GM18517 (cell line): ENCODE measurements around the gene PKDREJ.
"Not testable (repeated sequence)": the region's sequence is repeated elsewhere in the genome, so short reads cannot be mapped to it uniquely, and the experiment has no call there.

Experiments used
- ATAC-seq: cut with Tn5 transposase; IDR thresholded peaks from one replicate; pipeline ENCODE4 v1.9.1; 2021; ENCODE audit warnings: mild to moderate bottlenecking, moderate library complexity; ENCODE audit not compliant: unreplicated experiment

PKDREJ gene, protein sequence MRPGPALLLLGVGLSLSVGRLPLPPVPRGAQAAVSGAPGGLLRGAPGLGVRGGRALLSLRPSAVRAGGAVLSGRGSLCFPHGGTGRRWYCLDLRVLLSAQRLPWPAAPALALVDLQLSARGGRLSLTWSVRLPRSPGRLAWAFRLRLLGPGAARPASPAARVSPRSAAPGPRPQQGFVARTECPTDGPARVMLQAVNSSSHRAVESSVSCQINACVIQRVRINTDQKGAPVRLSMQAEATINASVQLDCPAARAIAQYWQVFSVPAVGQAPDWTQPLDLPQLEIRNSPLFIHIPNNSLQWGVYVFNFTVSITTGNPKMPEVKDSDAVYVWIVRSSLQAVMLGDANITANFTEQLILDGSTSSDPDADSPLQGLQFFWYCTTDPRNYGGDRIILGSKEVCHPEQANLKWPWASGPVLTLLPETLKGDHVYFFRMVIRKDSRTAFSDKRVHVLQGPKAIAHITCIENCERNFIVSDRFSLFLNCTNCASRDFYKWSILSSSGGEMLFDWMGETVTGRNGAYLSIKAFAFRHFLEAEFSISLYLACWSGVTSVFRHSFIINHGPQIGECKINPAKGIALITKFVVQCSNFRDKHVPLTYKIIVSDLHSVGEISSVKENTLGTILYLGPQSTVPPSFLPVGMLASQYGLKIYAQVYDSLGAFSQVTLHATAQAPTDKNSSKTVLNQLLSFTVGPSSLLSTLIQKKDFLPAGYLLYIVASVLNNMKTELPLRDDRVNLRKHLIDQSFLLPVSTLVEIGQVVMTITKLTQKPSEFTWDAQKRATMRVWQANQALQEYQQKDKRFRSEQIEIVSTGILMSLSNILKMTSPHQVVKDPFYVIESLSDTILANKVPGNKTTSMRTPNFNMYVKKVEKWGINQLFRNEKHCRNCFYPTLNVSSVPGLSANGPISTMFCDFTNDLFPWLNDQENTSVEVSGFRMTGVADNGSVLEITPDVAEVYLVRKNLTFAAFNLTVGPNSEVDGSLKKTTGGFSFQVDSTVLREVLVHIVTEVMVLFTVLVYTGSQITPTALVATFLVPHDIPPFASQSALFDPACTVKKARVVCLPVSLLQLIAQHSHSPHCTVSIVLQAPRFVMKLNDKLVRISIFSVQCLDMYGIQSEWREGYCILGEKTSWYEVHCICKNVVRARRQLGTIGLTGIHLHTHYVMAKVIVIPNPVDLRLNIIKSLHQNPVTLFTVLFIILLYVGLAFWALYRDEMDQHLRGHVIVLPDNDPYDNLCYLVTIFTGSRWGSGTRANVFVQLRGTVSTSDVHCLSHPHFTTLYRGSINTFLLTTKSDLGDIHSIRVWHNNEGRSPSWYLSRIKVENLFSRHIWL (N-terminal part only)

DNA sequence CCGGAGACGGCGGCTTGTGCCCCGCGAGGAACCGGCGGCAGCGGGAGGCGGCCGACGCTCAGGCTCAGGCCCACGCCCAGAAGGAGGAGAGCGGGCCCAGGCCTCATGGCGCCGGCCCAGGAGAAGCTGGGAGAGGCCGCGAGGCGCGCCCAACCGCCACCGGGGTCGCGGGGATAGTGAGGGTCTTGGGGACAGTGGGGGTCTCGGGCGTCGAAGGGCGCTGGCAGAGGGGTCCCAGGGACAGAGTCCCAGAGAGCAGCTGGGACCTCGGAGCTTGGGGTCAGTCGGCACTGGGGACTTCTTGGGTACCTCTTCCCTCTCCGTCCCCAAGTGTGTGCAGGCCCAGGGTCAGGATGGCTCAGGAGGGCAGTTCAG is at the start of gene PKDREJ:
Gene PKDREJ, minus strand, starts transcription at position 128 of the 375 bp plus-strand sequence. Its CDS starts 21 bp downstream, at position 107.
- no peak for ATAC-seq

DNA sequence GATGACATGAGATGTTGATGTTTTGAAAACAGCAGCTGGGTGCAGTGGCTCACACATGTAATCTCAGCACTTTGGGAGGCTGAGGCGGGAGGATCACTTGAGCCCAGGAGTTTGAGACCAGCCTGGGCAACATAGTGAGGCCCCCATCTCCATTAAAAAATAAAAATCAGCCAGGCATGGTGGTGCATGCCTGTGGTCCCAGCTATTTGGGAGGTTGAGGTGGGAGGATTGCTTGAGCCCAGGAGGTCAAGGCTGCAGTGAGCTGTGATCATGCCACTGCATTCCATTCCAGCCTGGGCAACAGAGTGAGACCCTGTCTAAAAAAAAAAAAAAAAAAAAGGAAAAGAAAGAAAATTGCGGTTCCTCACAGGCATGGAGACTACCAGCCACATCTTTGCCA is 49.7 kb upstream of the PKDREJ start:
- not testable (repeated sequence) for ATAC-seq

DNA sequence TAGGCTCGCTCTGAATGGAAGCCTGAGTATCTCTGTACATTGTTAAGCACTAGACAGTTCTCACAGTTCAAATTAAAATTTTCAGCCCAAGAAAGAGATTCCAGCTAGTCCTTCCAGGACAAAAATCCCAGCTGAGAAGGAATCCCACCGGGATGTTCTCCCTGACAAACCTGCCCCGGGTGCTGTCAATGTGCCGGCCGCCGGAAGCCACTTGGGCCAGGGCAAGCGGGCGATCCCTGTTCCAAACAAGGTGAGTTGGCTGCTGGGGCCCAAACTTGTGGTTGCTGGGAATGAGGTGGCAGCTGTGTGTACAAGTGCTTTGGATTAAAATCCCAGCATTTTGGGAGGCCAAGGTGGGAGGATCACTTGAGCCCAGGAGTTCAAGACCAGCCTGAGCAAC is 48.9 kb upstream of the PKDREJ start:
- no peak for ATAC-seq

DNA sequence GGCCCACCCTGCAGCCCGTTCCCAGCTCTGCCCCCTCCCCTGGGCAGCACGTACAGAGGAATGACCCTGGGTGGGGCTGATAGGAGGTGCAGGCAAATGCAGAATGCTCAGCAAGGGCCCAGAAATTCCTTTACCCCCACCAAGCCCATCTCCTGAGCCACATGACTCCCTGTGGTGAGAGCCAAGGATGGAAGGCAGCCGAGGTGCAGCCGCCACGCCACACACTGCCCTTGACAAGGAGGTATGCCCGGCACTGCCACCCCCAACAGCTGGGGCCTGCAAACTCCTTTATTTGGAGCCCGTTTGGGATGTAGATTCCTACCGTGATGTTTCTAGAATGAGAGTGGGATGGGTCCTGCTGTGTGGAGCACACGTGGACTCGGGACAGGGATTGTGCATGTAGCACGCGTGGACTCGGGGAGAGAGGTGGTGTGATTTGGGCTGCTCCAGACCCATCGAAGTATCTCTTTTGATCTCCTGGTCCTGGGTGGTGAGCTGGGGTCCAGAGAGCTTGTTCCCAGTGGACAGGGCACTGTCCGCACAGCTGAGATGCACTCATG is 46.5 kb upstream of the PKDREJ start:
- ATAC-seq = no peak

DNA sequence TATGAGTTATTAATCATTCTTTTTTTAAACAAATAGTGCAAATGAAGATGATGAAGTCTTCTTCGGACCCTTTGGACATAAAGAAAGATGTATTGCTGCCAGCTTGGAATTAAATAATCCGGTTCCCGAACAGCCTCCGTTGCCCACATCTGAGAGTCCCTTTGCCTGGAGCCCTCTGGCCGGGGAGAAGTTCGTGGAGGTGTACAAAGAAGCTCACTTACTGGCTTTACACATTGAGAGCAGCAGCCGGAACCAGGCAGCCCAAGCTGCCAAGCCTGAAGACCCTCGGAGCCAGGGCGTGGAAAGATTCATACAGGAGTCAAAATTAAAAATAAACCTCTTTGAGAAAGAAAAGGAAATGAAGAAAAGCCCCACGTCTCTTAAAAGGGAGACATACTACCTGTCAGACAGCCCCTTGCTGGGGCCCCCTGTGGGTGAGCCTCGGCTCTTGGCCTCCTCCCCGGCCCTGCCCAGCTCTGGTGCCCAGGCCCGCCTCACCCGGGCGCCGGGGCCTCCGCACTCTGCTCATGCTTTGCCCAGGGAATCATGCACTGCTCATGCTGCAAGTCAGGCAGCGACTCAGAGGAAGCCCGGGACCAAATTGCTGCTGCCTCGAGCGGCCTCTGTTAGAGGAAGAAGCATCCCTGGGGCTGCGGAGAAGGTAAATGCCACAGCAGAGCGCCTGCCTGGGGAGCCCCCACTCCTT is 45.3 kb upstream of the PKDREJ start:
- ATAC-seq = no peak

DNA sequence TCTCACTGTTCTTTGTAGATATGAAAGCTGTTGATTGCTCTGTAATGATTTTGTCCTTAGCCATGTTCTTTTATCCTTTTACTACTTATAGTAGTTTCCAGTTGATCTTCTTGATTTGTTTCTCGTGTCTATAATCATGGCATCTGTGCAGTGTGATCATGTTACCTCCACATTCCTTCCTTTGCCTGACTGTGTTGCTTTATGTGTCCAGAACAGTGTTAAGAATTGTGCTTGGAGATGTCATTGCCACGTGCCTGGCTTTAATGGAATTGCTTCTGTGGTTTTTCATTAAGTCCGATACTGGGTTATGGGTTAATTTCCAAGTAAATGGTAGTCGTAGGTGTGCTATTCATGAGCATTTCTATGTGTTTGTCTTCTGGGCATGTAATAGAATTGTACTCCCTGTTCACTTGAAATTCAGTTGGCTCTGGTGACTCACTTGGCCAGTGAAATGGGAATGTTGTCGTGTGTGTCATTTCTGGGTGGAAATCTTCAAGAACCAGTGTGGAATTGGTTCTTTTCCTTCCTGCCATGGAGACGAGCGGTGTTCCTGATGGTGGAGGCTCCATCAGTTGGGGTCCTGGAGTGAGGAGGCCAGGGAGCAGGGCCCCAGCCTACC is 40.3 kb upstream of the PKDREJ start:
- no peak for ATAC-seq

DNA sequence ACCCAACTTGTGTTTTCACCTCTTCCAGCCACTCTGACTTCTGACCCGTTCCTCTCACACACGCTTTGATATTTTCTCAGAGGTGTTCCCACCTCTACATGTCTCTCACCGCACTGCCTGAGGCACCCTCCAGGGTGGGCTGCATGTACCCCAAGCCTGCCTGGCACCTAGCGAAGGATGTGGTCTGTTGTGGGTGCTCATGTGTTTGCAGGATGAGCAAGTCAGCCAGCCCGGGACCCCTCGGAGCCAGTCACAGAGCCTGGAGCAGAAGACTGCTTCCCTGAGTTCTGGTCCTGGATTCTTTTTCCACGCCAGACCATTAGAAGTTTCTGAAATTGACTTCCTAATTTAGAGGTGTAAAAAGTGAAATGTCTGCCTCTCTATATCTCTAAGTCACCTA is 37.3 kb upstream of the PKDREJ start:
- no peak for ATAC-seq

DNA sequence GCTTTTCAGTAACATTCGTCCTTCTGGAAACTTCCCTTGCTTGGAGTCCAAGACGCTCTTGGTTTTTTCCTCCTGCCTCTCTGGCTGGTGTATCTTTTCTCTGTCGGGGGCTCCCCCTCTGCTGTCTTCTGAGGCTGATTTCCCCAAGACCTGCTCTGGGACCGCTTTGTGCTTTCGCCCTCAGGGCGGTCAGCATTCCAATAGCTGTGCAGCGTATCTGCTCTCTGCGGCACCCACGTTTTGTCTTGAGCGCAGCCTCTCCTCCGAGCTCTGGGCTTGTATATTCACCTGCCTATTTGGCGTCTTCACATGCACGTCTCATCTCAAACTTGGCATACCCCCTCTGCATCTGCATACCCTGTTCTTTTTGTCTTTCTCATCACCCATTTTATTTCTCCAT is 36.0 kb upstream of the PKDREJ start:
- ATAC-seq = no peak

DNA sequence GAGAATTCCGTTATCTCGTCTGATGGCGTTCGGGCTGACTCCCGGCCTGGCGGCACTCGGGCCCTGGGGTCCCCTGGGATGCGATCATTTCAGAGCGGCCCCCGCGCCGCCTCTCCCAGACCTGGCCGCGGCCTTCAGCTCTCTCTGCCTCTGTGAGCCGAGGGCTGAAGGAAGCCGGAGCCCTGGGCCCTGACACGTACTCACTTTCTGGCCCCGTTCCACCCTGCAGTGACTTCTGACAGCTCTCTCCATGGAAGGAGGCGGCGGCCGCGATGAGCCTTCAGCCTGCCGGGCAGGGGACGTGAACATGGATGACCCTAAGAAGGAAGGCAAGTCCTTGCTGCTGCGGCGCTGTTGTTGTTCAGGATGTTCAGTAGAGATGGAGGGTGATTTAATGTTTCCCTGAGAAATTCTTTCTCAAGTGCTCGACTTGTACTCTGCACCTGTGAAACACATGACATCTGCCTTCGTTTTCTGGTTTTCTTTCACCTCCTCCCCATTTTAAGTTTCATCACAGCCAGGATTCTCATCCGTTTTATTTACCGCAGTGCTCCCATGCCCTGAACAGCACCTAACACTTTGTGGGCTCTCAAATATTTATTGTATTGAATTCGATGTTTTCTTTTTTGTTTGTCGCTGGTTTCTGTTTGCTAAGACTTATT is 34.1 kb upstream of the PKDREJ start:
- no peak for ATAC-seq

DNA sequence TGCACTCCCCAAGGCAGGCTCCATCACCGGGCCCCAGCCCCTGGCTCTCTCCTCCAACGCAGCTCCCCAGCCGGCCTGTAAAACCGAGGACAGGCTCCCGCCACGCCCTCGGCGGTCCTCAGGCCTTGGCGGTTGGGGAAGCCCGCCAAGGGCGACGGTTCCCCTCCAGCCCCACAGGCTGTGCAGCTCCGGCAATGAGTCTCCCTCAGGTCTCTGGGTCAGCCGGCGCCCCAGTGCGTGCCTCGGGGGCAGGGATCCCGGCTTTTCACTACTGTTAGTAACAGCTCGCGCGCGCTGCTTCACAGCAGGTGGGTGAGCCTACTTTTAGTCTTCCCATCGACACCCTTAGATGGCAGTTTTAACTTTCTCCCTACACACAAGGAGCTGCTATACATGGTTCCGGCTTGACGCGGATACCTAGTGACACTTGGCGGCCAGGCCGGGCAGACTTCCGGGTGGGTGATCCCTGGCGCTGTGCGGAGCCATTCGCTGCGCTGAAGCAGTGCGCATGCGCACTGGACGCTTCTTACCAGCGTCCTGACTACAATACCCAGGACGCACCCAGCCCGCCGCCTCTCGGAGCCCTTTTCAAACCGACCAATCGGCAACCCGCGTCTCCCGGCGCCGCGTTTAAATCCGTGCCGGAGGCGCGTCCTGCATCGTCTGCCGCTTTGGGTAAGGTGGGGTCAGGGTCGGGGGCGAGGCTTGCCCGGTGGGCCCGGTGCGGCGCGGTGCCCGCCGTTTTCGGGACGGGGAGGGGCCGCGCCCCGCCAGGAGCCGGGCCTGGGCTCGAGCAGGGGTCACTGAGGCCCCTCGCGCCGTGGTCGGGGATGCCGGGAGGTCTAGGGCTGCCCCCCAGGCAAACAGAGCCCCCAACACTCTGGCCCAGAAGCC is 33.4 kb upstream of the PKDREJ start, which contains the start of gene GTSE1:
Gene GTSE1, plus strand, starts transcription at position 614 of the 894 bp plus-strand sequence. CDS start 531 bp downstream, outside the sequence.
- ATAC-seq = peak; percentile 84

DNA sequence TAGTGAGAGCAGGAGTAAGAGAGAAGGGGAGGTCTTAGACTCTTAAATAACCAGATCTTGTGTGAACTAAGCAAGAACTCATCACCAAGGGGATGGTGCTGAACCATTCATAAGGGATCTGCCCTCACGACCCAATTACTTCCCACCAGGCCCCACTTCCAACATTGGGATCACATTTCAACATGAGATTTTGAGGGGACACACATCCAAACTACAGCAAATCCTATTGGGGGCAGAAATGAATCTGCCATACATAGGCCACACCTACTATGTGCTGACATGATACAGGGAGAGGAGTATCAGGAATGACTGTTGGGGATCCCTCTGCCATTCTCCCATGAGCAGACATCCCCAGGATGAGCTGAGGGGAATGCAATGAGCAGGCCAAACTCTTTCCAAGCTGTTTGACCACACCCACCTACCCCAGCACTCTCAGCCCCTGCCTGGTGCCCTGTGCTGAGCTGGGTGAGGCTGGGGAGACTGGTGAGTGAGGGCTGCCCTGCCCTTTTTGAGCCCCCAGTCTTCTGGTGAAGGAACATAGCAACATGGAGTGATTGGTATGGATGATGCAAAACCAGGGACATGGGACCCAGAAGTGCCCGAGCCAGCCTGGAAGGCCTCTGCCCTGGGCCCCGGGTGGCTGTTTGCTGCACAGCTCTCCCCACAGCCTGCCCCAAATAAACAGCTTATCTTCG is 32.3 kb upstream of the PKDREJ start:
- no peak for ATAC-seq

DNA sequence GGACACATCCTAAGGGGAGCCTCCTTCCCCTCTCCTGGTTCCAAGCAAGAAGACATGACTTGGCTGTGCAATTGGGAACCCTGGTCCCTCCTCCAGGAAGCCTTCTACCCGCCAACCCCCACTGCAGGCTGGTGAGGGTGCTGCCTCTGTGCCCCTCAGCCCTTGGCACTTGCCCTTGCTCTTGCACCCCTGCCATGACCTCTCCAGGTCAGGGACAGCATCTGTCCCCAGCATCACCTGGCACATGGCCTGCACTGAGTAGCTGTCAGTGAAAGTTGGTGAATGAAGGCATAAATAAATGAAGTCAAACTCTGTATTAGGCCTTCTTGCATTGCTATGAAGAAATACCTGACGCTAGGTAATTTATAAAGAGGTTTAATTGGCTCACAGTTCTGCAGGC is 31.6 kb upstream of the PKDREJ start:
- ATAC-seq = no peak

DNA sequence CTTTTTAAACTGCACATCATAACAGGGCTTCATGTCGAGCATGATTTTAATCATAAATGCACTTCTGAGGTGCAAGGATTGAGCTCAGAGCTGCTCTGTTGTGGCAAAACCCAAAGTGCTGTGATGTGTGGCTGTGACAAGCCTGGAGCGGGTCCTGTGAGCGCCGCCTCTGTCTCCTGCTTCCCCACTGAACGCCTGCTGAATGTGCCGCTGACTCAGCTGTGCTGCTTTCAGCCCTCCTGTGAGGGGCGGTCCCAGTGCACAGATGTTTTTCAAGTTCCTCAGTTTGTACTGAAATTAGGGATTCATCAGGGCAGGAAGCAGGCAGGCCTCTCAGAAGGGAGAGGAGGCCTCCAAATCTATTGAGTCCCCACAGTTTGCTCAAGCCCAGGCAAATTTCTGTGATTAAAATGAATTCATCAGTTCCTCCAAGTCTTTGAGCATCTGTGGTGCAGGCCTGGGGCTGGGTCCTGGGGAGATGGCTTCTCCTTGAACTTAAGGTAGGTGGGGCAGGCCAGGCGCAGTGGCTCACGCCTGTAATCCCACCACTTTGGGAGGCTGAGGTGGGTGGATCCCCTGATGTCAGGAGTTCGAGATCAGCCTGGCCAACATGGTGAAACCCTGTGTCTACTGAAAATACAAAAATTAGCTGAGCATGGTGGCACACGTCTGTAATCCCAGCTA is 30.6 kb upstream of the PKDREJ start:
- ATAC-seq = no peak

DNA sequence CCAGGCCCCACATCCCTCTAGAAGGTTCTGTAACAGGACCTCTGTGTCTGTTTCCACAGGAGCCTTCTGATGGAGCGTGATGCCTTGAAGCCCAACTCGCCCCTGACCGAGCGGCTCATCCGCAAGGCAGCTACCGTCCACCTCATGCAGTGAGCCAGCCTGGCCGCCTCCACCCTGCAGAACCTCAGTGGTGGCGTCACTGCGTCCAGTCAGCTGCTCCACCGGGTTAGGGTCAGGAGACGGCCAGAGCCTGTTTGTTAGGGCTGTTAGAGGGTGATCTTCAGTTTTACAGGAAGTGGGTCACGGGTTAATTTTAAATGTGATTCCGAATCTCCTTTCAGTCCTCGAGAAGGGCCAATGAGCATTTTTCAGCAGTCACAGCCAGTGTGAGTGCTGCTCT is 29.6 kb upstream of the PKDREJ start:
- no peak for ATAC-seq

DNA sequence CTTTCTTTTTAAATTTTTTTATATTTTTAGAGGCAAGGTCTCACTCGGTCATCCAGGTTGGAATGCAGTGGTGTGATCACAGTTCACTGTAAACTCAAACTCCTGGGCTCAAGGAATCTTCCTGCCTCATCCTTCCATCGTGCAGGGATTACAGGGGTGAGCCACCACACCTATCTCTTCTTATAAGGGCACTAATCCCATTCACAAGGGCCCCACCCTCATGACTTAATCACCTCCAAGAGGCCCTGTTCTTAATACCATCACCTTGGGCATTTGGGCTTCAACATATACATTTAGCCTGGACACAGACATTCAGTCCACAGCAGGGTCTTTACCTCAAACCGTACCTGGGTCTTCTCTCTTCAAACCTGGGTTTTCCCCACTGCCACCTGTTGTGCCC is 29.0 kb upstream of the PKDREJ start:
- no peak for ATAC-seq

DNA sequence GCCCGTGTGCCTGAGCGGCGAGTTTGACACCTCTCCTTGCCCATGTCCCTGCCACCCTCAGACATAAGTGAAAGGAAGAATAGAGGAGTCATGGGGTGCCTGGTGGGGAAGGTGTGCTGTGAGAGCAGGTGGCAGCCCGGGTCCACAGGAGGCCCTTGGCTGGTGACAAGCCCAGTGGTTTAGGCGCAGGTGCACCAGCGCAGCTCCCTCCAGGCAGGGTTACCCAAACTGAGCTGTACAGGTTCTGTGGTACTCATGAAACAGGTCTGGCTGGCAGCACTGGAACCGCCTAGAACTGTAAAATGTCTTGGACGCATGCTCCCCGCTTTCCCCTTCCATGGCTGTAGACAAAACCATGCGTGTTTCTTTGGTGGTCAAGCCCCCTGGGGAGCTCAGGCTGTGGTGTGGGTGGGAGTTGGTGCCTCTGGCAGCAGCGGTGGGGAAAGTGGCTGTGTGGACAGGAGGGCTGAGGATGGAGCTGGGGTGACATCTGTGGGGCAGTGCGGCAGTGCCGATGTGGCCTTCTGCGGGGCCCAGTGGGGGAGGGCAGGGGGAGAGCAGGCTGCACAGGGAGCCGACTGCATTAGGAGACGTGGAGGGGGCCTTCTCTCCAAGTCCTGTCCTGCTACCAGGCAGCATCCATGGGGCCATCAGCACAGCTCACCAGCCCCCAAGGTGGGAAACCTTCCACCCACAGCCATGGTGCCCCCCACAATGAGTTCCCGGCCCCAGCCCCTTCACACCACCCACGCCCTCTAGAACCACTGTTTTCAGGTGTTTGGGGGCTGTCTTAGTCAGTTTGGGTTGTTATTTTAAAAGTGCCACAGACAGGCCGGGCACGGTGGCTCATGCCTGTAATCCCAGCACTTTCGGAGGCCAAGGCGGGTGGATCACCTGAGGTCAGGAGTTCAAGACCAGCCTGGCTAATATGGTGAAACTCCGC is 28.0 kb upstream of the PKDREJ start:
- ATAC-seq = no peak
